Neural cell (in vitro differentiated cells): ENCODE data around the gene TAF11L8.
"Not testable (repeated sequence)": the region's sequence is repeated elsewhere in the genome, so short reads cannot be mapped to it uniquely, and the experiment has no call there.

Experiments
- EZH2 ChIP-seq: fragments of 200-600, 300-800 bp; shearing (Covaris generic), sonication (generic); IDR thresholded peaks from 2 replicates; pipeline ENCODE4 v1.6.1; 2014; ENCODE audit warnings: antibody characterized with exemption, low read length, borderline replicate concordance, mild to moderate bottlenecking; ENCODE audit not compliant: insufficient read depth, poor library complexity, severe bottlenecking
- TF ChIP-seq, protein P1 (sequence below): fragments of 450-650 bp; IDR thresholded peaks from 2 replicates; pipeline ENCODE4 v1.5.1; 2014; ENCODE audit warnings: antibody characterized with exemption, mild to moderate bottlenecking, moderate library complexity; ENCODE audit not compliant: poor library complexity, severe bottlenecking

DNA sequence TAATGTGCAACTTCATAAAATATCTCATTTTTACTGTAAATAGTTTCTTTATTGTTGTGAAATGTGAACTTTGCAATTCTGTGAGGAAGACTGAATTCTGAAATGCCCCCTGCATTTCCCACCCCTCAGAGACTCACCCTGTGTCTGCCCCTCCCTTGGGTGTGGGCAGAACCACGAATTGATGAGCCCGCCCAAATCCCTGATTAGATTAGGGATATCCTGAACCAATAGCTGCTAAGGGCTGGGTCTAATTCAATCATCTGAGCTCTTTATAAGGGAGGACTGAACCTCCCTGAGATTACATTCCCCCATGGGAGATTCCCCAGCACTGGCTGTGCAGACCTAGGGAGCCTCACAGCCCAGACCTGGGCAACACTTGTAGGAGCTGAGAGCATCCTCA, 19.3 kb upstream of the TAF11L8 start, which contains the start of gene TAF11L12:
- TF ChIP-seq, protein P1, sequence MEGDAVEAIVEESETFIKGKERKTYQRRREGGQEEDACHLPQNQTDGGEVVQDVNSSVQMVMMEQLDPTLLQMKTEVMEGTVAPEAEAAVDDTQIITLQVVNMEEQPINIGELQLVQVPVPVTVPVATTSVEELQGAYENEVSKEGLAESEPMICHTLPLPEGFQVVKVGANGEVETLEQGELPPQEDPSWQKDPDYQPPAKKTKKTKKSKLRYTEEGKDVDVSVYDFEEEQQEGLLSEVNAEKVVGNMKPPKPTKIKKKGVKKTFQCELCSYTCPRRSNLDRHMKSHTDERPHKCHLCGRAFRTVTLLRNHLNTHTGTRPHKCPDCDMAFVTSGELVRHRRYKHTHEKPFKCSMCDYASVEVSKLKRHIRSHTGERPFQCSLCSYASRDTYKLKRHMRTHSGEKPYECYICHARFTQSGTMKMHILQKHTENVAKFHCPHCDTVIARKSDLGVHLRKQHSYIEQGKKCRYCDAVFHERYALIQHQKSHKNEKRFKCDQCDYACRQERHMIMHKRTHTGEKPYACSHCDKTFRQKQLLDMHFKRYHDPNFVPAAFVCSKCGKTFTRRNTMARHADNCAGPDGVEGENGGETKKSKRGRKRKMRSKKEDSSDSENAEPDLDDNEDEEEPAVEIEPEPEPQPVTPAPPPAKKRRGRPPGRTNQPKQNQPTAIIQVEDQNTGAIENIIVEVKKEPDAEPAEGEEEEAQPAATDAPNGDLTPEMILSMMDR: not testable (repeated sequence)
- not testable (repeated sequence) for TF ChIP-seq EZH2
